ENCODE data around the gene SLC29A2.

DNA sequence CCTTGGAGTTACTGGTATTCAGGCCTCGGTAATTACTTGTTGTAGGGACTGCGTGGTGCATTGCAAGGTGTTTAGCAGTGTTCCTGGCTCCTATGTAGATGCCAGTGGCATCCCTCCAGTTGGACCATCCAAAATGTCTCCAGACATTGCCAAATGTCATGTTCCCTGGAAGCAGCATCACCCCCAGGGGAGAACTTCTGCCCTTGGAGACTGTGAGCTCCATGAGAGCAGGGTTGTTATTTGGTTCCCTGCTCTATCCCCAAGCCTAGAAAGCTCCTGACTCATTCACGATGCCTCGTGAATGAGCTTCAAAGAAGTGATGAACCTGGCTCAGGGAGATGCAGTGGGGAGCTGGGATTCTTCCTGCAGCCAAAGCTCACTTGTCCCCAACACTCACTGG, 50.0 kb downstream of the SLC29A2 start:
- TF ChIP-seq, protein P1, sequence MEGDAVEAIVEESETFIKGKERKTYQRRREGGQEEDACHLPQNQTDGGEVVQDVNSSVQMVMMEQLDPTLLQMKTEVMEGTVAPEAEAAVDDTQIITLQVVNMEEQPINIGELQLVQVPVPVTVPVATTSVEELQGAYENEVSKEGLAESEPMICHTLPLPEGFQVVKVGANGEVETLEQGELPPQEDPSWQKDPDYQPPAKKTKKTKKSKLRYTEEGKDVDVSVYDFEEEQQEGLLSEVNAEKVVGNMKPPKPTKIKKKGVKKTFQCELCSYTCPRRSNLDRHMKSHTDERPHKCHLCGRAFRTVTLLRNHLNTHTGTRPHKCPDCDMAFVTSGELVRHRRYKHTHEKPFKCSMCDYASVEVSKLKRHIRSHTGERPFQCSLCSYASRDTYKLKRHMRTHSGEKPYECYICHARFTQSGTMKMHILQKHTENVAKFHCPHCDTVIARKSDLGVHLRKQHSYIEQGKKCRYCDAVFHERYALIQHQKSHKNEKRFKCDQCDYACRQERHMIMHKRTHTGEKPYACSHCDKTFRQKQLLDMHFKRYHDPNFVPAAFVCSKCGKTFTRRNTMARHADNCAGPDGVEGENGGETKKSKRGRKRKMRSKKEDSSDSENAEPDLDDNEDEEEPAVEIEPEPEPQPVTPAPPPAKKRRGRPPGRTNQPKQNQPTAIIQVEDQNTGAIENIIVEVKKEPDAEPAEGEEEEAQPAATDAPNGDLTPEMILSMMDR (conservative IDR thresholded peaks at IDR 0.05 in 1 of 2, IDR thresholded peaks at IDR 0.05 in 1 of 2; ENCODE audit: low read depth in 1 of 2, low read length in 2 of 2) = no peak
- TF ChIP-seq EZH2 (IDR thresholded peaks at IDR 0.05; ENCODE audit: low read length, missing control alignments) = no peak

Data from fibroblast of lung (primary cell).